ENCODE measurements around the gene RNF44. TPM values are rescaled to one million over a fixed set of nuclear protein-coding genes. Genes with fewer than 3 reads are reported as not detected.
A peak's percentile ranks its signal among the peaks of the same experiment; 100 is the strongest.

RNF44 gene
- polyA plus RNA-seq (ENCODE audit: insufficient read length in 10 of 10), result 10 to 100 TPM; 22.0 to 48.4 (median 27.0) TPM
- long read RNA-seq, donor 1, partial matches to known transcripts, result 0 of 1 reads
- long read RNA-seq, donor 1, other reads (novel, unspliced or antisense), result 0 of 1 reads
- long read RNA-seq, donor 2, partial matches to known transcripts, result 0 of 1 reads
- long read RNA-seq, donor 2, other reads (novel, unspliced or antisense), result 0 of 1 reads
- long read RNA-seq, donor 3, result 0 reads
- long read RNA-seq, donor 4, result 0 reads
- long read RNA-seq, donor 5, partial matches to known transcripts, result 5 of 6 reads
- long read RNA-seq, donor 5, other reads (novel, unspliced or antisense), result 0 of 6 reads
- long read RNA-seq, donor 6, full-length matches to known transcripts, result 3 of 3 reads
- long read RNA-seq, donor 6, partial matches to known transcripts, result 0 of 3 reads
- long read RNA-seq, donor 6, other reads (novel, unspliced or antisense), result 0 of 3 reads
- long read RNA-seq, donor 7, full-length matches to known transcripts, result 1 of 1 reads
- long read RNA-seq, donor 7, partial matches to known transcripts, result 0 of 1 reads
- long read RNA-seq, donor 7, other reads (novel, unspliced or antisense), result 0 of 1 reads
- long read RNA-seq, donor 8, partial matches to known transcripts, result 0 of 1 reads
- long read RNA-seq, donor 8, other reads (novel, unspliced or antisense), result 0 of 1 reads
- long read RNA-seq, donor 9, result 0 reads

DNA sequence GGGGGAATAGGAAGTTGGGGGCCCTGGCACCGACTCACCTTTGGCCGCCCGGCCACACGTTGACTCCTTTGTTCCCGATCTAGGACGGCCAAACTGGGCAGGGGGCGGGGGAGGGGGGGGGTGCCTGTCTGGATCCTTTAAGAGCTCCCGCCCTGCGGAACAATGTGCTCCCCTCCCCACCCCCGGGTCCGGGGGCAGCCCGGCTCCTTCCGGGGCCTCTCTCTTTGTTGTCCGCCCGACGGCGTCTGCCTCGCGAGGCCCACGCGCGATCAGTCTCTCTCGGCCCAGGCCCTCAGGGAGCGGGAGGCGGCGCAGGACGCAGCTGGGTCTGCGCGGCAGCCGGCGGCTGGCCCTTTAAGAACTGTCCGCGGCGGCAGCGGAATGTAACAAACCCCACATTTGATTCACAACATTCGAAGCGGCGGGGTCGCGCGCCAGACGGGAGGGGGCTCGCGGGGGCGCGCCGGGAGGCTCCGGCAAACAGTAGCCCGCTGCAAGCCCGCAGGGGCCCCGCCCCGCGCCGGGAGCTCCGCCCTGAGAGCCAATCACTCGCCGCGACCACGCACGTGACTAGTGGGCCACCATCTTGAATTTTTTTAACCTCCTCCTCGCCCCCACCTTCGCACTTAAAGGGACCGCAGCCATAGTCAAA is at the start of gene RNF44:
Gene RNF44 (minus strand): TSS at position 501 of the 652 bp plus-strand sequence. CDS start 4,930 bp downstream, outside the sequence.
- peak; percentile 98 to 99 (median 98) for DNase-seq

DNA sequence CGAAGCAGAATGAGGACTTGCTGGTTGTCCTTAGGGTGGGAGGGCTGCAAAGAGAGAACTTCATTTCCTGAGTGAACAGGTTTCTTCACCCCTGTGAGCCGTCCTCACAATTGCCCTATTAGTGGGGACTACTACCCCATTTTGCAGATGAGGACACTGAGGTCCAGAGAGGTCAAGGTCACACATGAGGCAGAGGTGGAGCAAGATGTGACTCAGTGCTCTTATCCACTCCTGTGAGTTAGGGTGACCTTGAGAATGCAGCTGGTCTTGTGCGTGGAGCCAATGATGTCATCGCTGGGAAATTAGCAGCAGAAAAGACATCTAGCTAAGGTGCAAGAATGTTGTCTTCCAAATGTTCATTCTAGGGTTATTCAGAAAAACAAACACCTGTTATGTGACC is 45.9 kb upstream of the RNF44 start:
- no peak for DNase-seq

DNA sequence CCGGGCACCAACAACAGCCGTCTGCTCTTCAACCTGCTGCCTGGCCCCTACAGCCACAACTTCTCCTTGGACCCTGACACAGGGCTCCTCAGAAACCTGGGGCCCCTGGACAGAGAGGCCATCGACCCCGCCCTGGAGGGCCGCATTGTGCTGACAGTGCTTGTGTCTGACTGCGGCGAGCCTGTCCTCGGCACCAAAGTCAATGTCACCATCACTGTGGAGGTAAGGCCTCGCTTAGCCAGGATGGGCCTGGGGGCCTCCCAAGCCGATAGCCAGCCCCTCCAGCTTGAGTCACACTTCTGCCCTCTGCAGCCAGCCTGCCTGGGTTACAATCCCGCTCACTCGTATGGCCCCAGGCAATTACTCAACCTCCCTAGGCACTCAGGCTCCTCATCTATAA is 44.2 kb upstream of the RNF44 start:
- DNase-seq, result no peak

DNA sequence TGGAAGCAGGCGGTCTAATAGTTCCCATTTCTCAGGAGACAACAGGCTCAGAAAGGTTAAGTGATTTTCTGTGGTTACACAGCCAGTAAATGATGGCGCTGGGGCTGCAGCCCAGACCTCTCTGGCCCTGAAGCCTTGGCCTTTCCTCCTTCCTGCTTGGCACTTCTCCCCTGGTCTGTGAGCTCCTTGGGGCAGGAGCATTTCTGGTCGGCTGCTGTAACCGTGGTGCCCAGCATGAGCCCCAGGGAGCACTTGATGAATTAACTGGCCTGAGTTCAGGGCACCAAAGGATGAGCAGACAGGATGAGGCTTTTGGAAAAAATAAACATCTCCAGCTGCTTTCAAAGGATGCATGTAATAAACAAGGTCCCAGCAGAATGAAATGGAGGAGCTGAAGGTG is 42.1 kb upstream of the RNF44 start:
- DNase-seq, result no peak

DNA sequence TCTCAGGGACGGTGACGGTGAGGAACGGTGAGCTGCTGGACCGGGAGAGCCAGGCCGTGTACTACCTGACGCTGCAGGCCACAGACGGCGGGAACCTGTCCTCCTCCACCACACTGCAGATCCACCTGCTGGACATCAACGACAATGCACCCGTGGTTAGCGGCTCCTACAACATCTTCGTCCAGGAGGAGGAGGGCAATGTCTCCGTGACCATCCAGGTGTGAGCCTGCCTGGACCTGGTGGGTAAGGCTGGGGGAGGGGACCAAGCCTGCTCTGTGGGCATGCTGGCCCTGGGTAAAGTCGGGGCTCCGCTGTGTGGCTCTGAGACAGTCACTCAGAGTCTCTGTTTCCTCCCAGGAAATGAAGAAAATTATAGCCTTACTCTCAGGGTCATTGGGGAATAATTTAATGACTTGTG is 41.2 kb upstream of the RNF44 start:
- peak in 2 of 3 donors; percentile 19 to 48 for DNase-seq

DNA sequence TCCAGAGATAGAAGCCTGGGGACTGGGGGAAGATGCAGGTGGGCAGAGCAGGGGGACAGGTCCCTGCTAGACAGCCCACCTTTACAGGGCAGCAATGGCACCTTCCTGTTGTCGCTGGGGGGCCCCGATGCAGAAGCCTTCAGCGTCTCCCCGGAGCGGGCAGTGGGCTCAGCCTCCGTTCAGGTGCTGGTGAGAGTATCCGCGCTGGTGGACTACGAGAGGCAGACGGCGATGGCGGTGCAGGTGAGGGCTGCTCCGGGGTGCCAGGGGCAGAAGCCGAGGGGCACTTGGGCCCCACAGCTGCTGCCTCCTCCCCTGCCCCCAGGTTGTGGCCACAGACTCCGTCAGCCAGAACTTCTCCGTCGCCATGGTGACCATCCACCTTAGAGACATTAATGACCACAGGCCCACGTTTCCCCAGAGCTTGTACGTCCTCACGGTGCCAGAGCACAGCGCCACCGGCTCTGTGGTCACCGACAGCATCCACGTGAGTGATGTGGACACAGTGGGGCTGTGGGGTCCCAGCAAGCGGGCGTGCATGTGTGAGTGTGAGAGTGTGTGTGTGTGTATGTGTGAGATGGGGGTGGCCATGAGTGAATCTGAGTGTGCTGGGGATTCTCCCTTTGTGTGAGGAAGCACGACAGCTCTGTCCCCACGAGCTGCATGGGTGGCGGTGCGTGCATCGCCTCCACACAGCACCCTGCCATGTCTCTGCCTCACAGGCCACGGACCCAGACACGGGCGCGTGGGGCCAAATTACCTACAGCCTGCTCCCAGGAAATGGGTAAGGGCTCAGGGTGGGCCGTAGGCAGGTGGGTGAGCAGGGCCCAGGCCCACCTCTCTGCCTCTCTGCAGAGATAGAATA is 40.3 kb upstream of the RNF44 start:
- no peak for DNase-seq

- DNase-seq, result no peak
These were observed 38.6 kb upstream of the RNF44 start for GRCh38 chr5:176575488-176576422.

DNA sequence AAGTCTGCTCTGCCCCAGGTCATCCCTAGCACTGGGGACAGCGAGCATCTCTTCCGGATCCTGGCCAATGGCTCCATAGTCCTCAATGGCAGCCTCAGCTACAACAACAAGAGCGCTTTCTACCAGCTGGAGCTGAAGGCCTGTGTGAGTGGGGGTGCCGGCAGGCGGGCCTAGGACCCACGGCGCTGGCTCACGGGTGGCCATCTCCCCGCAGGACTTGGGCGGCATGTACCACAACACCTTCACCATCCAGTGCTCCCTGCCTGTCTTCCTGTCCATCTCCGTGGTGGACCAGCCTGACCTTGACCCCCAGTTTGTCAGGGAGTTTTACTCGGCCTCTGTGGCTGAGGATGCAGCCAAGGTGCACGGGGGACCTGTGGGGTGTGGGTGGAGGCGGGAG is 37.9 kb upstream of the RNF44 start:
- DNase-seq, result no peak

DNA sequence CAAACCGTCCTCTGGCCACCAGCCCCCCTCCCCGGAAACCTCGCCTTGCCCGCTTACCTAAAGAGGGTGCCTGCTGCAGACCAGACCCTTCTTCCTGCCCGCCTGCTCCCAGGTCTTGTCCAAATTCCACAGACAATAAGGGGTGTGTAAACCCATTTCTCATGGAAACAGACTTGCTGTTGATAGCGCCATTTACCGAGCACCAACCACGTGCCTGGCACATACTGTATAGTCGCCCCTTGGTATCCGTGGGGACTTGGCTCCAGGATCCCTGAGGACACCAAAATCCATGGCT is 37.0 kb upstream of the RNF44 start:
- no peak for DNase-seq

GRCh38 chr5:176573564-176574296 is 36.5 kb upstream of the RNF44 start:
- peak in 2 of 3 donors; percentile 47 to 55 for DNase-seq

- DNase-seq, result no peak
These were observed 32.8 kb upstream of the RNF44 start for GRCh38 chr5:176570044-176570443.

DNA sequence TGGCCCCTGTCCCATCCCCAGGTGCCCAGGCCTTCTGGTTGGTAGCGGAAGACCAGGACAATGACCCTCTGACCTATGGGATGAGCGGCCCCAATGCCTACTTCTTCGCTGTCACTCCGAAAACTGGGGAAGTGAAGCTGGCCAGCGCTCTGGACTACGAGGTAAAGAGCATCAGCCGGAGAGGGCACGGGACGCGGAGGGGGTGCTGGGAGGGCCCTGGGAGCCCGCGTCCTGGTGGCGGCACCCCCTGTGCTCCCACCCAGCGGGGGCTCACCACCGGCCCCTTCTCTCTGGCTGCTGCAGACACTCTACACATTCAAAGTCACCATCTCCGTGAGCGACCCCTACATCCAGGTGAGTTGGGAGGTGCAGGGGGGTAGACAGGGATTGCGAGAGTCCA is 31.5 kb upstream of the RNF44 start:
- DNase-seq, result no peak

- no peak for DNase-seq
These were observed 28.6 kb upstream of the RNF44 start for GRCh38 chr5:176565760-176566288.

DNA sequence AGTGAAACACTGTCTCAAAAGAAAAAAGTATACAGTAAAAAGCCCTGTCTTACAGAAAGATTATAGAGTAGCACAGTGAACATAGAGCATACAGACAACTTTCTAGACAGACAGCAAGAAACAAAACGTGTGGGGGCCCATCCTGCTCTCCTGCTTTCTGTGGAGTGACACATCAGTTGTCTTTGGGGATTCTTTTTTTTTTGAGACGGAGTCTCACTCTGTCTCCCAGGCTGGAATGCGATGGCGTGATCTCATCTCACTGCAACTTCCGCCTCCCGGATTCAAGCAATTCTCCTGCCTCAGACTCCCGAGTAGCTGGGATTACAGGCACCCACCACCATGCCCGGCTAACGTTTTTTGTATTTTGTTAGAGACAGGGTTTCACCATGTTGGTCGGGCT is 26.8 kb upstream of the RNF44 start:
- DNase-seq, result no peak

DNA sequence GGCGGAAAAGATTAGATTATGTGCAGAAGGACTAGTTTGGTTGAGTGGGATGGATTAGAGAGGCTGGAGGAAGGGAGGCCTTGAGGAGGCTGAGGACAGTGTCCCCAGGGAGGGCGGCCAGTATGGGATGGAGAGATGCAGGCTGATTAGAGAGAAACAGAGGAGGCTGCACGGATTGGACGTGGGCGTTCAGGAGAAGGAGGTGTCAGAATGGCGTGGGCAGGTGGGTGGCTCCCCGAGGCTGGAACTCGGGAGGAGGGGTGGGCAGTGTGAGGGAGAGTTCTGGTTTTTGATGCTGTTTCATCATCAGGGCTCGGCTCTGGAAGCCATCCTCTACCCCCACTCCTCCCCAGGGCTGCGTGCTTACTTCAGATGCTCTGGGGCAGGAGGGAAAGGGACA is 25.0 kb upstream of the RNF44 start:
- no peak for DNase-seq

- no peak for DNase-seq
These were observed 24.1 kb upstream of the RNF44 start for GRCh38 chr5:176561259-176561658.

- DNase-seq, result no peak
These were observed 23.2 kb upstream of the RNF44 start for GRCh38 chr5:176560364-176560763.

DNA sequence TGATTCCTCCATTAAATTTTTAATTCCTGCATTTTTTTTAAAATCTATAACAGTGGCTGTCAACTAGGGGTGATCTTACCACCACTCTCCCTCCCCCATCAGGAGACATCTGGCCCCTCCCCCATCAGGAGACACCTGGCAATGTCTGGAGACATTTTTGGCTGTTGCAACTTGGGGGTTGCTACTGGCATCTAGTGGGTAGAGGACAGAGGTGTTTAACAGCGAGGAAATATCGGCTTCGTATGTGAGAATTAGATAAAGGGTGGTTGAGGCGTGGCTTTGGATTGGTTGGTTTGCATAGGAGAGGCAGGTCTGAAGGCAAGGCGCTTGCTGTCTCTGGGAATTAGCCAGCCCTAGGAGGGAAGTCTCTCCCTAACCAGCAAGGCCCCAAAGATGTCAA is 22.5 kb upstream of the RNF44 start:
- no peak for DNase-seq

DNA sequence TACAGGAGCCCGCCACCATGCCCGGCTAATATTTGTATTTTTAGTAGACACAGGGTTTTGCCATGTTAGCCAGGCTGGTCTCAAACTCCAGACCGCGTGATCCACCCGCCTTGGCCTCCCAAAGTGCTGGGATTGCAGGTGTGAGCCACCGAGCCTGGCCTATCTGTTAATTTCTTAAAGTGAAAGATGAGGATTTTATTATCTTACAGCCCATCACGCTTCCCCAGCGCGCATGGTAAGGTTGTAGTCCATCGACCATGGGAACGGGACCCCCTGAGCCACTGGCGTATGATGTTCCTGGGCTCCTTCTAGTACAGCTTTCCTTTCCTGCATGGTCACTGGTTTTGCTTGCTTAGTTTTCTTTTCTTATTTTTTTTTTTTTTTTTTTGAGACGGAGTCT is 20.6 kb upstream of the RNF44 start:
- no peak for DNase-seq
